DMS153 (cell line): ENCODE measurements around the gene CXCR1.
"Not testable (repeated sequence)": the region's sequence is repeated elsewhere in the genome, so short reads cannot be mapped to it uniquely, and the experiment has no call there.

ENCODE experiments used
- DNase-seq: peaks from one replicate; lab custom pipeline; 2025; lab: John Stamatoyannopoulos, UW

Gene CXCR1

DNA sequence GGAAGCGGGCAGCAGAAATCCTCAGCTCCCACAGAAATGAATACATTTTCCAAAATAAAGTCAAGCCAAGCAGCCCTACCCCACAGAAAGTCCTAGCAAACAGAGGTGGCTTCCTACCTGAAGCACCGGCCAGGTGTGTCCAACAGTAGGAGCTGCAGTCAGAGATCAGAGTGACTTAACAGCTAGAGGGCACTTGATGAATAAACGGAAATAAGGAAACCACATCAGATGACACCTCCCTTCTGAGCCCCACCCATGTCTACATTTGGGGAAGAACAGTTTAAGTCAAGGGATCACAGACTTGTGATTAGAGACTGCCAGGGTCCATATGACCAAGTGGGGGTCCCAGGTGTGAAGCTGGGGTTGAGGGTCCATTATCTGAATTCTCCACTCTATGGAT lies at the start of gene CXCR1:
Gene CXCR1 (minus strand): TSS at position 172 of the 400 bp plus-strand sequence. CDS start 1,751 bp downstream, outside the sequence.
- no peak for DNase-seq

DNA sequence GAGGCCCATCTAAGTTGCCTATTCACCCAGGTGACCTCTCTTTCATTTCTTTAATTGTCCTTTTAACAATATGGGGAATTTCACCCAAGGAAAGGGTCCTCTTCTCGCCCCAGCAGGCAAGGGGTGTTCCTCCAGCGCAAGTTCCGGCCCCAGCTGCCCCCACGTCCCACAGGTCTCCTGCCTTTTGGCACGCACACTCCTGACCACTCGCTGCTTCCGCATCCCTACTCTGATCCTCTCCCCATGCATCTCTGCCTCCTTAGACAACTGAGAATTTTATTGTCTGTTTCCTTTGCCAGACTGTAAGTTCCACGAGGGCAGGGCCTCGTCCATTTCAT lies 49.5 kb upstream of the CXCR1 start:
- no peak for DNase-seq

DNA sequence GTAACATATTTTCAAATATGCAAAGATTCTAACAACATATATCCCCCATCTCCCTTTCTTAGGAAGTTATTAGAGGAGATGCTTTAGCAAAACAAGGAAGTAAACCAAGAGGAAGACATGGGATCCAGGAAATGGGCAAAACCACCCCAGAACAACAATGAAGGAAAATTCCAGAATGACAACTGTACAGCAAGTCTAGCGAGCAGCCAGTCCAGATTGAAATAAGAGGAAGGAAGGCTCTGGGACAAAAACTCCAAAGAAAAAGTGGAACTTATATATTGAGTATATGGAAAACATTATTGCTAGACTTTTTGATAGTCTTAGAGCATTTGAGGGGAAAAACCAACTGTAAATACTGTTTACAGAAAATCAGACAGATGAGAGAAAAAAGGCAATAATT lies 47.4 kb upstream of the CXCR1 start:
- no peak for DNase-seq

DNA sequence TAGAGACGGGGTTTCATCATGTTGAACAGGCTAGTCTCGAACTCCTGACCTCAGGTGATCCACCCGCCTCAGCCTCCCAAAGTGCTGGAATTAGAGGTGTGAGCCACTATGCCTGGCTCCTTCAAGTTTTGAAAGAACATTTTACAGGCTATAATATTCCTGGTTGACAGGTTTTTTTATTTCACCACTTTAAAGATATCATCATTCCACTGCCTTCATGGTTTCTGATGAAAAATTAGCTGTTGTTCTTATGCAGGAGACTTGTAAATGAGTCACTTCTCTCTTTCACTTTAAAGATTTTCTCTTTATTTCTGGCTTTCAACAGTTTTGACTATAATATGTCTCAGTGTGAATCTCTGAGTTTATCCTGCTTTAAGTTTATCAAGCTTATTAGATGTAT lies 42.3 kb upstream of the CXCR1 start:
- no peak for DNase-seq

DNA sequence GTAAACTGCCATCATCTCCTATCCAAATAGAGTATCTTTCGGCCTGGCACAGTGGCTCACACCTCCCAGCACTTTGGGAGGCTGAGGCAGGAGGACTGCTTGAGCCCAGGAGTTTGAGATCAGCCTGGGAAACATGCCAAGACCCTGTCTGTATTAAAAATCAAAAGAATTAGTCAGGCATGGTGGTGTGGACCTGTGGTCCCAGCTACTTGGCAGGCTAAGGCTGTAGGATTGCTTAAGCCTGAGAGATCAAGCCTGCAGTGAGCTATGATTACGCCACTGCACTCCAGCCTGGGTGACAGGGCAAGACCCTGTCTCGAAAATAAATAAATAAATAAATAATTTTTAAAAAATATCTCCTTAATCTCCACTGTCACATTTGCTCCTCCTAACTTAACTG lies 35.5 kb upstream of the CXCR1 start:
- no peak for DNase-seq

DNA sequence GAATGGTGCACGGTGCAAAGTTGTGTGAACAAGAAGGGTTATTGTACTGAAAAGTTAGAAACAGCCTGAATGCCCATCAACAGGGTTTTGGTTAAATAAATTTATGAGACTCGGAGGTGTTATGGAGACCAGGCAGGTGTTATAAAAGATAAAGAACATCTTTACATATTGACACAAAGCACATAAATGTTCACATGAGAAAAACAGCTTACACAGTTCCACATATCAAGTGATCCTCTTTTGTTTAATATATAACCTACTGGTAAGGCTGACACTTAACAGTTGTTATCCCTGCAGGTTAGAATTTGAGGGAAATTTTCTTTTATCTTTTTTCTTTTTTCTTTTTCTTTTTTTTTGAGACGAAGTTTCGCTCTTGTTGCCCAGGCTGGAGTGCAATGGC lies 30.2 kb upstream of the CXCR1 start:
- no peak for DNase-seq

DNA sequence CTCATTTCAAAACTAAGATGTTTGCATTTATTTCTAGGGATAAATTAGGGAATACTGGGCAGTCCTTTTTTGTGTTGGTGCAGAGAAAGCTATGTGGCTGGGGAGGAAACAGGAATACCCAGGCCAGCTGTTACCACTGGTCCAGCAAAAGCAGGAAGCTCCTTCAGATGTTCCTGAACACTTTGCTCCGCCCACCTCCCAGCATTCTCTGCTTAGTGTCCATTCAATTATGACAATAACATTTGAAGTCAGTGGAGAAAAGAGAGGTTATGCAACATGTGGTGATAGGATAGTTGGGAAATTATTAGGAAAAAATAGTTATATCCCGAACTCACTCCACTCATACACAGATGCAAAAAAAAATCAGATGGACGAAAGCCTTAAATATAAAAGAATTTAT lies 28.1 kb upstream of the CXCR1 start:
- no peak for DNase-seq

DNA sequence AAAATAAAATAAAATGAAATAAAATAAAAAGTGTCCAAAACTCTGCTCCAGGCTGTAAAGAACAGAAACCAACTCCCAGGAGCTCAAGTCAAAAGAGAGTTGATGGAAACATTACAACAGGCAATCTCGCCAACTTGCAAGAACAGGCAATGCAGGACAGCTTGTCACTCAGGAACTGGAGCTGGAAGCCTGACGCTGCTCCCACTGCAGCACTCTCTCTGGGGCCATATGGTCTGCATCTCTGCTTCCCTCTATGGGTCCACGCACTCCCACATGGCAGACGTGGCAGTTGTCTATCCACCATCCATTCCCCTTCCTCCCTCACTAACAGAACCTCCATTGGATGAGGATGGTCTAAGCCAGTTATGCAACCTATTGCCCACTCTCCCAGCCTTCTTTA lies 26.9 kb upstream of the CXCR1 start:
- no peak for DNase-seq

DNA sequence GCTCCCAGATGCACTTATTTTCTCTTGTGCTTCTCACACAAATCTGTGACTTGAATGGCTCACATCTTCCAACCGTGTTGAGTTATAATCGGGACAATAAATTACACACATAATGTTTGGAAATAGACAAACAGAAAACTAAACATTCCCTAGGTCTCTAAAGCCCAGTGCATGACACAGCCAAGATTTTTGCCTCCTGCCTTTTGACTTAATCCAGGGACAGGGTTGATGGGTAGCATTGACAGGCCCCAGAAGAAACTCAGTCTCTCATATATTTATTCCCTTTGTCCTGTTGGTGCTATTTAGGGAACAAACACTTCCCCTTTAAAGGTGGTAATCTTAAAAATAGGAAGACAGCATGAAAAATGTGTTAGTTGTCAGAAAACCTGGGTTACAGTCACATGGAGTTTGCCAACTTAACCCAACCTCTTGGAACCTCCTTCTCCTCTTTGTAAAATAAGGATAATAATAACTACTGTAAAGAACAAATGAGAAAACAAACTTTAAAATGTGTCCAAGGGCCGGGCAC lies 26.2 kb upstream of the CXCR1 start:
- no peak for DNase-seq

DNA sequence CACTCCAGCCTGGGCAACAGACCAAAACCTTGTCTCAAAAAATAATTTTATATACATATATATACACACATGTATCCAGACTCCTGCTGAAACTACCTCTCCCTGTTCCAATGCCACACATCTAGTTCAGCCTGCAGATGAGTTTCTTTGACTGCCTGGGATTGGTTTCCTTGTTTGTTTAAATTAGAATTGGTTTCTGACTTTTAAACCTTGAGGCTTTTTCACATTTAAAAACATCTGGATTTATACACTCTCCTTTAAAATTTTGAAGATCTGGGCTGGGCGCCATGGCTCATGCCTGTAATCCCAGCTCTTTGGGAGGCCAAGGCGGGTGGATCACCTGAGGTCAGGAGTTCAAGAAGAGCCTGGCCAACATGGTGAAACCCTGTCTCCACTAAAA lies 21.8 kb upstream of the CXCR1 start:
- no peak for DNase-seq

DNA sequence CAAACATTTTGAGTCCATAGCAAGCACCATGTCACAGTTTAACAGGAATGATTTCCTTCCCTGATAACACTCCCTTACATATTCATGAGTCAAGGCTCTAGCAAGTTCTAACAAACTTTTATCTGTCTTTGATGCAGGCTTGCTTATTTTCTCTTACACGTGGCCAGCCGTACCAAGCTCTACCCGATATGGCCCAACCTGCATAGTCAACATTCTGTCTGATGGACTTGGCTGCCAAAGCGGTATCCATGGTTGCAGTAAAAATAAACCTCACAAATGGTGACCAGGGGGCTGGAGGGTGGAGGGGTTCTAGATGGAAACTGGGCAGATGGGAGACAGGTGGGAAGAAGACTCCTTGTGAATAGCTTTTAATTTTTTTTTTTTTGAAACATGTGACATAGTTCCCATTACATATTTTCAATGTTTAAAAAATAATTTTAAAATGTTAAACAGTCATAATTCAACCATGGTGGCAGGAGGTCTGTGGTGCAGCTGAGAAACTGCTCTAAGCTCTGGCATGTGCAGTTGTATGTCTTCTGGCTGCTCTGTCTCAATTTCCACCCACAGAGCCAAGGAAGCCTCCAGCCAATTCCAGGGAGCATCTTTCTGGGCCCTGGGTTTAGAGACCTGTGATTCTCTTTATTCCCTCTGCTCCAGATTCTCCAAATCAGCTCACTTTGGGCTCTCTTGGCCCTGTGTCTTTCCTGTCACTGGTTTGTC lies 20.7 kb upstream of the CXCR1 start:
- DNase-seq: no peak

DNA sequence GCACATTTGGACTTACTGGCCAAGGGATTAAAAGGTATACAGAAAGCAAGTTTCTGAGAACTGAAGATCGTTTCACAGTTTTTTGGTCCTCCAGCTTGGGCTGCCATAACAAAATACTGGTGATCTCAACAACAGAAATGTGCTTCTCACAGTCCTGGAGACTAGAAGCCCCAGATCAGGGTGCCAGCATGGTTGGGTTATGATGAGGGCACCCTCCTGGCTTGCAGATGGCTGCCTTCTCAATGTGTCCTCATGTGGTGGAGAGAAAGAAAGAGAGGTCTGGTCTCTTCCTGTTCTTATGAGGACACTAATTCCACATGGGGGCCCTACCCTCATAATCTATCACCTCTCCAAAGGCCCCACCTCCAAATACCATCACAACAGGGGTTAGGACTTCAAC lies 20.1 kb upstream of the CXCR1 start:
- DNase-seq: no peak

DNA sequence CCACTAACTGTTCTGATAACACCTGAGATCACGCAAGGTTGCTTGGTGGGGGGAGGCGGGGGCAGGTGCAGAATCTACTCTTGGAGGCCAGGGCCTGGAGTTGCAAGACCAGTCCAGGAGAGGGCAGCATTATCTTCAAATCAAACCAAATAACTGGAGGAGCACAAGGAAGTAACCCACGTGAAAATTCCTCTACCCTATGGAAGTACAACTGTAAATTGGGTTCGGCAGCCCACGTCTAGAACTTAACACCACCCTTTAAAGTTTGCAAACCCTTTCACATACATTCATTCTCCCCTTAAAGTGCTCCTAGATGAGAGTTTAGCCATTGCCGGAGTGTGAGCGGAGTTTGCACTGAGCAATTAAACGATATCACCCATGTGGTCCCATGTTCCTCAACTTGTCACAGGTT lies 19.6 kb upstream of the CXCR1 start:
- DNase-seq: peak; percentile 64

DNA sequence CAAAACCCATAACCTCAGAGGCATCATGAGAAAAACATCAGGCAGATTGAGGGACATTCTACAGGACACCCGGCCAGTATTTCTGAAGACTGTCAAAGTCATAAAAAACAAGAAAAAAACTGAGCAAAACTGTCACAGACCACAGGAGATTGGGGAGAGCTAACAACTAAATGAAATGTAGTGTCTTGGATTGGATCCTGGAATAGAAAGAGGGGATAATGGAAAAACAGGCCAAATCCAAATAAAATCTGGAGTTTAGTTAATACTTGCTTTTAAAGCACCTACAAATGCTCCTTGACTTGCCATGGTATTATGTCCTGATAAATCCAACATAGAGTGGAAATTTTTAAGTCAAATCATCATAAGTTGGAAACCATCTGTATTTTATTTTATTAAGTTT lies 17.6 kb upstream of the CXCR1 start:
- no peak for DNase-seq

DNA sequence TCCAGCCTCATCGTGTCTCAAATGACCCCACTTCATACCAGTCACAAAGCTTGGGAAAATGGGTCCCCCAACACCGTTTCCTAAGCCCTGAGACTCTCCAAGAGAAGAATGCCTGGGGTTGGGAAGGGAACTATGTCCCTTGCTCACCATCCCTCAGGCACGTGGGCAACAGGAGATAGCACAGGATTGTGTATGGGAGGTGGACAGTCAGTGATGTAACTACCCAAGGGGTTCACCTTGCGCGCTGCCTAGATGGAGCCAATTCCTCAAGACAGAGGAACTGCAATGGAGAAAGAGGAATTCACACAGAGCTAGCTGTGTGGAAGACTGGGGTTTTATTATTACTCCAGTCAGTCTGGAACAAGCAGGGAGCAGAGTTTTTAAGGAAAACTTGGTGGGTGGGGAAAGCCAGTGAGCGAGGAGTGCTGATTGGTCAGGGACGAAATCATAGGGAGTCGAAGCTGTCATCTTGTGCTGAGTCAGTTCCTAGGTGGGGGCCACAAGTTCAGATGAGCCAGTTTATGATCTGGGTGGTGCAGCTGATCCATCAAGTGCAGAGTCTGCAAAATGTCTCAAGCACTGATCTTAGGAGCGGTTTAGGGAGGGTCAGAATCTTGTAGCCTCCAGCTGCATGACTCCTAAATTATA lies 13.8 kb upstream of the CXCR1 start:
- no peak for DNase-seq

DNA sequence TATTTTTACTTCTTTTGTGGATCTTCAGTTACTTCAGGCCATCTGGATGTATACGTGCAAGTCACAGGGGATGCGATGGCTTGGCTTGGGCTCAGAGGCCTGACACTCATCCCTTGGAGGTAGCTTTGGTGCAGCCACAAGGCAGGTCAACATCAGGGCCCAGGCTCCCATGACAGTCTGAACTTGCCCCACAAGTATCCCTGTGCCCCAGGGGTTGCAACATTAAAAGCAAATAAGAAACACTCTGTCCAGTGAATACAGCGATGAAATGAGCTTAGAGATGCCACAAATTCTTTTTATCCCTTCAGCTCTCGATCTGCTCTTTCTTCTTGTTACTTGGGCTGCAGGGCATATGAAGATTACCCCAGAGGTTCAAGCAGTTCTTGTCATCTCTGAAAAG lies 13.0 kb upstream of the CXCR1 start:
- no peak for DNase-seq

DNA sequence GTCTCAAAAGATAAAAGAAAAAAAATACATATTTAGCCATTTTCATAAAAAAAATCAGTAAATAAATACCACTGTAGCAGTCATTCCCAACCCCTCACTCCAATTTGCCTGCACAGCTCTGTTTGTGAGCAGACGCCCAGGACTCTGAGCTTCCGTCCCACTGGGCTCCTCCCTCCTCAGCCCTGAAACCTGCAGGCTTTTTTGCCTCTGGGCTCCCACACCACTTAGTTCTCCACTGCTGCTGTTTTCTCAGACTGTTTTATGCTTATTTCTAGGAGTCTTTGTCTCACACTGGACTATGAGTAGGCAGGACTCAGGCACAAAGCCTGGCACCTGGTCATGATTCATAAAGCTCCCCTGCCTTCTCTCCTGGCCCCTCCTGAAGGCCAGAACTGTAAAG lies 6.1 kb upstream of the CXCR1 start:
- no peak for DNase-seq

DNA sequence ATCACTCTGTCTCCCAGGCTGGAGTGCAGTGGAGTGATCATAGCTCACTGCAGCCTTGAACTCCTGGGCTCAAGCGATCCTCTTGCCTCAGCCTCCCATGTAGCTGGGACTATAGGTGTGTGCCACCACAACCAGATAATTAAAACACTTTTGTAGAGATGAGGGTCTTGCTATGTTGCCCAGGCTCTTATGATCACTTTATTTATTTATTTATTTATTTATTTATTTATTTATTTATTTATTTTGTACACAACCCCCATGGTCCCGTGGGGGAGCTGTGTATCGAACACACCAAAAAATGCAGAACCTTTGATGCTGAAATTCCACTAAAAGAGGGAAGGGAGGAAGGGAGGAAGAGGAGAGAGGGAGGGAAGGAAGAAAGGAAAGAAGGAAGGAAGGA lies 5.0 kb upstream of the CXCR1 start:
- DNase-seq: not testable (repeated sequence)

DNA sequence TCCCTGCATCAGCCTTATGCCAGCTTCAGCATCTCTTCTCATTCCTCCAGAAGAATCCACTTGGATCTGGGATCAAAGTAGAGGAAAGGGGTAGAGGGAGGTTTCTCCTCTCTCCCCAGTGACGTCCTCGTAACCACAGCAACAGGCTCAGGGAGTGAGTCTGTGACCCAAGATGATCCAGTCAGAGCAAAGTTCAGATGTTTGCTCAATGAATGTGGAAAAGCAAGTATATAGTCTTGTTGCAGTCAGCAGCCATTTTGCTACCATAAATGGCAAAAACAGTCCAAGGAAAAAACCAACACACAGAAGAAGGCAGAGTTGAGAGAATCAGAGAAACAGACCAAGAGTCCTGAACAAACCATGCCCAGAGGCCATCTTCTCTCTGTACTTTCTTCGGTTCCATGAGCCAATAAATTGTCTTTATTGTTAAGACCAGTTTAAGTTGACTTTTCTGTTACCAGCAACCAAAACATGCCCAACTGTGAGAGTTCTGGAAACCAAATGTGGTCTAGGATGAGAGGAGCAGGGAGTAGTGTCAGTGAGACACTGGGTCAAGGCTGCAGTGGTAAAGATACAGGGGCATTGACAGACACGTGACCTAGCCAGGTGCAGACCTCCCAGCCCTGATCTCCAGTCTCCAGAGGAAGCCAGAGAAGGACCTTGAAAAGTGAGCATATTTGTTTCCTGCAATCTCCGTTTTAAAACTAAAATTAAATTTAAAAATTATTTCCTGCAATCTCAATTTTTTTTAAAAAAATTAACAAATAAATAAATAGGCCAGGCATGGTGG lies 3.2 kb upstream of the CXCR1 start:
- DNase-seq: no peak

DNA sequence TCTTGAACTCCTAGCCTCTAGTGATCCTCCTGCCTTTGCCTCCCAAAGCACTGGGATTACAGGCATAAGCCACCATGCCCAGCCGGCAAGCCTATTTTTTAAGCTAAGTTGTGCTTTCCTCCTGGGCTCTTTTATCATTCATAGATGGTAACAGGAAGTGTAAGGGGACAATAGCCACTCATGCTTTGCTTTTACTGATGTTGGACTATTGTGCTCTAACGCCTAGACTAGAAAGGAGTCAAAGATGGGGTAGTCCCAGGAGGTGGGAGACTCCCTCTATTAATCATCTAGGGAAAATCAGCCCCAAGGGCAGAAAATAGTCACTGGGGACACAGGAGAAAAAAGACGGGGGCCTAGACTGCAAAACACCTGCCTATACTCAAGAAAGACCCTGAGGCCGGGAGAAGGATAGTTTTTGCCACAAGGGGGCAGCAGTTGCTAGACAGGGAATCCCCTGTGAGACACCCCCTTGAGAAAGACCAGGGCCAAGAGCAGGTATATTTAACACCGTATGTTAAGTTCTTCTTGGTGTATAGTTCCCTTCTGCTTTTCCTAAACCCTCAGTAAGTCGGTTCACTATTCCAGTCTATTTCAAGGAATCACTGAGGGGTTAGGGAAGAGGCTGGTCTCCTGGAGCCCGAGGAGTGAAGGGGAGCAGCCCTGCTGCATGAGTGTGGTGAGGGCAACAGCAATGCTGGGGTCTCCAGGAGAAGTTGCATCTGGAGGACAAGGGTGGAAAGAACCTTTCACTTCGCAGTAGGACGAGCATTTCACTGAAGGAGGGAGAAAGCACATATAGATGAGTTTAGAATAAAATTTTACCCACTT lies 2.1 kb upstream of the CXCR1 start:
- peak; percentile 22 for DNase-seq

DNA sequence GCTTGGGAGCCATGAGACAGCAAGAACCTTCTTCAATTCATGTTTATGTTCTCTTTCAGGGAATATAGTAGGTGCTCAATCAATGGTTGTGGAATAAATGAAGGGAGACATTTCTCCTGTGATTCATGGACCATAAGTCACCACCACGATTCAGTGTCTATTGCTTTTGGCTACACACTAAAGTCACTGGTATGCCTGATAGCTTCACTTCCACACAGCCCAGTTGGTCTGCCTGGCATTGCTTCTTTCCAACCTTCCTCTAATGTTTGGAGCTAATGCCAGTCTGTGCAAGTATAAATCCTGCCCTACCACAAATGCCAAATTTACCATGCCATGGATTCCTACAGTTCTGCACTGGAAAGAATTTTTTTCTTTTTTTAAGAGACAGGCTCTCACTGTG lies 1.3 kb upstream of the CXCR1 start:
- no peak for DNase-seq

DNA sequence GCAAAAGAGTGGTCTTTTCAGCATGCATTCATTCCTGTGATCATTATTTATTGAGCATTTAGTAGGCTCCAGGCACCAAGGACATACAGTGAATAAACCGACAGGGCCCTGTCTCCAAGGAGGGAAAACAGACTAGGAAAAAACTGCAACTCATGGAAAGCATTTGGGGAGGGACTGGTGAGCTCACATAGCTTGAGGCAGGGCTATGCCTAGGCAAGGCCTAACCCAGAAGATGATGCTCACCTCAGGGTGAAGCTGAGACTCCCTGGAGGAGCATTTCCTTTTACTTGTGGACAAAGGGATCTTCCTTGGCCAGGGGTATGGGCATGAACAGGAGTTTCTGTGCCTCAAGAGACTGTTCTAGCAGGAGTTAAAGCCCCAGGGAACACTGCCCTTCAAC lies 3.9 kb downstream of the CXCR1 start:
- no peak for DNase-seq
